MM.1S (cell line): ENCODE measurements around the gene PGF.

Experiments
- DNase-seq: peaks from one replicate; pipeline ENCODE4 v3.0.0-alpha.2; 2015
- H2AFZ ChIP-seq: fragments of 300-600 bp; sonication (generic); 2 replicates; pipeline ENCODE4 v1.6.0; 2016; ENCODE audit warnings: antibody characterized with exemption, low read length
- H3F3A ChIP-seq: fragments of 300-600 bp; sonication (generic); 2 replicates; pipeline ENCODE4 v1.6.1; 2016; ENCODE audit warnings: mild to moderate bottlenecking, antibody characterized with exemption, low read length, moderate library complexity, mixed read lengths; ENCODE audit not compliant: insufficient read depth
- H3K27ac ChIP-seq: fragments of 300-600 bp; sonication (generic); 2 replicates; pipeline ENCODE4 v1.5.1; 2016; ENCODE audit warnings: mild to moderate bottlenecking, low read length
- H3K27me3 ChIP-seq: fragments of 300-600 bp; sonication (generic); replicated peaks from 2 replicates; pipeline ENCODE4 v1.6.0; 2016; ENCODE audit warnings: low read length; ENCODE audit not compliant: insufficient read depth
- H3K36me3 ChIP-seq: fragments of 300-600 bp; sonication (generic); replicated peaks from 2 replicates; pipeline ENCODE4 v1.6.1; 2016; ENCODE audit warnings: mild to moderate bottlenecking, low read length, mixed read lengths; ENCODE audit not compliant: insufficient read depth
- H3K4me1 ChIP-seq: fragments of 300-600 bp; sonication (generic); 2 replicates; pipeline ENCODE4 v1.6.1; 2016; ENCODE audit warnings: low read length, mixed read lengths
- H3K4me2 ChIP-seq: fragments of 300-600 bp; sonication (generic); 2 replicates; pipeline ENCODE4 v1.6.0; 2016; ENCODE audit warnings: low read depth, low read length
- H3K4me3 ChIP-seq: fragments of 300-600 bp; sonication (generic); 2 replicates; pipeline ENCODE4 v1.5.1; 2016; ENCODE audit warnings: low read length, mixed read lengths
- H3K79me2 ChIP-seq: fragments of 300-600 bp; sonication (generic); 2 replicates; pipeline ENCODE4 v1.6.1; 2016; ENCODE audit warnings: mixed run types, low read length, mixed read lengths
- H3K9ac ChIP-seq: fragments of 300-600 bp; sonication (generic); 2 replicates; pipeline ENCODE4 v1.6.1; 2016; ENCODE audit warnings: low read length, mixed read lengths
- H3K9me2 ChIP-seq: fragments of 300-600 bp; sonication (generic); replicated peaks from 2 replicates; pipeline ENCODE4 v1.6.1; 2016; ENCODE audit warnings: mild to moderate bottlenecking, low read length, mixed read lengths; ENCODE audit not compliant: insufficient read depth
- H3K9me3 ChIP-seq: fragments of 300-600 bp; sonication (generic); replicated peaks from 2 replicates; pipeline ENCODE4 v1.6.1; 2016; ENCODE audit warnings: mild to moderate bottlenecking, low read length, mixed read lengths; ENCODE audit not compliant: insufficient read depth
- H4K20me1 ChIP-seq: fragments of 300-600 bp; sonication (generic); 2 replicates; pipeline ENCODE4 v1.6.1; 2016; ENCODE audit warnings: mild to moderate bottlenecking, low read length, moderate library complexity, mixed read lengths; ENCODE audit not compliant: insufficient read depth
- CTCF ChIP-seq: fragments of 300-600 bp; sonication (generic); IDR thresholded peaks from 2 replicates; pipeline ENCODE4 v1.5.1; 2016; ENCODE audit warnings: antibody characterized with exemption, low read length, mixed read lengths
- EZH2 ChIP-seq: fragments of 300-600 bp; sonication (generic); optimal IDR thresholded peaks from 2 replicates; pipeline ENCODE3; 2017; ENCODE audit warnings: low read depth, mild to moderate bottlenecking, antibody characterized with exemption, low read length, mixed read lengths
- EZH2phosphoT487 ChIP-seq: fragments of 300-600 bp; sonication (generic); IDR thresholded peaks from 2 replicates; pipeline ENCODE4 v1.6.1; 2018; ENCODE audit warnings: antibody characterized with exemption, low read length

Gene PGF

GRCh38 chr14:74968811-74969210, 13.4 kb upstream of the PGF start:
- no peak overlapping the region for H3K27ac ChIP-seq
- no peaks in the 10 kb centered on the region for H3K4me1 ChIP-seq
- no peak overlapping the region for H2AFZ ChIP-seq
- DNase-seq: no peak
- H4K20me1 ChIP-seq: no peaks in the 10 kb centered on the region
- no peak overlapping the region for H3K9ac ChIP-seq
- H3F3A ChIP-seq: no peaks in the 10 kb centered on the region
- TF ChIP-seq EZH2 (no peak), CTCF (no peak), EZH2phosphoT487 (no peak)
- no peaks in the 10 kb centered on the region for H3K27me3 ChIP-seq
- no peaks in the 10 kb centered on the region for H3K36me3 ChIP-seq
- no peak overlapping the region for H3K4me2 ChIP-seq
- H3K79me2 ChIP-seq: no peaks in the 10 kb centered on the region
- no peaks in the 10 kb centered on the region for H3K9me2 ChIP-seq
- no peaks in the 10 kb centered on the region for H3K9me3 ChIP-seq
- H3K4me3 ChIP-seq: no peak overlapping the region

GRCh38 chr14:74965486-74966153, 10.2 kb upstream of the PGF start:
- DNase-seq: no peak
- no peaks in the 10 kb centered on the region for H3K9me3 ChIP-seq
- no peak overlapping the region for H3K9ac ChIP-seq
- H3K4me2 ChIP-seq: no peak overlapping the region
- no peaks in the 10 kb centered on the region for H4K20me1 ChIP-seq
- no peak overlapping the region for H3K27ac ChIP-seq
- H3K4me3 ChIP-seq: no peak overlapping the region
- no peaks in the 10 kb centered on the region for H3K9me2 ChIP-seq
- H3K4me1 ChIP-seq: no peaks in the 10 kb centered on the region
- no peaks in the 10 kb centered on the region for H3F3A ChIP-seq
- H2AFZ ChIP-seq: no peak overlapping the region
- H3K79me2 ChIP-seq: no peaks in the 10 kb centered on the region
- no peaks in the 10 kb centered on the region for H3K36me3 ChIP-seq
- no peaks in the 10 kb centered on the region for H3K27me3 ChIP-seq
- TF ChIP-seq EZH2phosphoT487 (no peak), CTCF (no peak), EZH2 (no peak)

- Histone ChIP-seq H3K79me2 (no peaks in the 10 kb centered on the region), H3K4me1 (no peaks in the 10 kb centered on the region), H3K36me3 (no peaks in the 10 kb centered on the region), H3K4me2 (no peak overlapping the region), H3K9me2 (no peaks in the 10 kb centered on the region), H4K20me1 (no peaks in the 10 kb centered on the region), H3K27ac (no peak overlapping the region), H3F3A (no peaks in the 10 kb centered on the region), H2AFZ (no peak overlapping the region), H3K9me3 (no peaks in the 10 kb centered on the region), H3K27me3 (no peaks in the 10 kb centered on the region), H3K9ac (no peak overlapping the region), H3K4me3 (no peak overlapping the region)
- TF ChIP-seq EZH2phosphoT487: no peak
- DNase-seq: no peak
Measured at GRCh38 chr14:74964787-74965485, 9.5 kb upstream of the PGF start.

- no peaks in the 10 kb centered on the region for H3K9me2 ChIP-seq
- H3K36me3 ChIP-seq: no peaks in the 10 kb centered on the region
- no peak overlapping the region for H3K27ac ChIP-seq
- no peaks in the 10 kb centered on the region for H3K27me3 ChIP-seq
- no peak for DNase-seq
- no peaks in the 10 kb centered on the region for H3K79me2 ChIP-seq
- no peak overlapping the region for H3K9ac ChIP-seq
- H3K4me2 ChIP-seq: no peak overlapping the region
- no peak overlapping the region for H3K4me3 ChIP-seq
- H2AFZ ChIP-seq: no peak overlapping the region
- H3F3A ChIP-seq: no peaks in the 10 kb centered on the region
- no peaks in the 10 kb centered on the region for H4K20me1 ChIP-seq
- H3K9me3 ChIP-seq: no peaks in the 10 kb centered on the region
- TF ChIP-seq EZH2phosphoT487 (no peak), CTCF (no peak), EZH2 (no peak)
- no peaks in the 10 kb centered on the region for H3K4me1 ChIP-seq
Measured at GRCh38 chr14:74963705-74964271, 8.4 kb upstream of the PGF start.
